ENCODE measurements around the gene PFKFB2.

PFKFB2 gene

DNA sequence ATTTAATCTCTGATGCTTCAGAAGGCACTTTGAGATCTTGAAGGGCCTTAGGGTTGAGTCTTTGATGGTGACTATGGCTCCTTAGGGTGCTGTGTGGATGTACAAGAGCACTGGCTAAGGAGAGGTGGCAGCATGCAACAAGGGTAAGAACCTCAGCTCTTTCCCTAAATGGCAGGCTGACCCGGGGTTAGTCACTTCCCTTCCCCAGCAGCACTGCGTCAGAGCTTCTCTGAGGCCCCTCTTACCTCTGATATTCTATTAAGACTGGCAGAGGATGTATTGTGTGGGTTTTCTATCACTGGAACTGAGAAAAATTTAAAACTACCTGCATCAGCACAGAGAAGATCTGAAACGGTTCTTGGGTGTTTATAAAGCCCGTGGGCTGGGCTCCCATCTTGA is 32.4 kb upstream of the PFKFB2 start:
- Mint-ChIP-seq H3K27ac (no peak overlapping the region), H3K9me3 (no peaks in the 10 kb centered on the region), H3K4me3 (no peak overlapping the region), H3K4me1 (peaks cover 20% of the 10 kb centered on the region), H3K36me3 (ENCODE audit: low read depth) (no peaks in the 10 kb centered on the region), H3K27me3 (ENCODE audit: low read depth, poor library complexity) (peaks cover 25% of the 10 kb centered on the region)
- no peak for DNase-seq
- TF ChIP-seq CTCF (IDR thresholded peaks at IDR 0.05) = no peak

- Mint-ChIP-seq H3K27ac (no peak overlapping the region), H3K36me3 (ENCODE audit: low read depth) (no peaks in the 10 kb centered on the region), H3K4me3 (no peak overlapping the region), H3K27me3 (ENCODE audit: low read depth, poor library complexity) (peaks cover 19% of the 10 kb centered on the region), H3K9me3 (no peaks in the 10 kb centered on the region), H3K4me1 (peaks cover 24% of the 10 kb centered on the region)
- no peak for TF ChIP-seq CTCF (IDR thresholded peaks at IDR 0.05)
- no peak for DNase-seq
Measured at GRCh38 chr1:207021139-207021861, 31.8 kb upstream of the PFKFB2 start.

- H3K4me1 Mint-ChIP-seq = peaks cover 29% of the 10 kb centered on the region
- no peak for TF ChIP-seq CTCF (IDR thresholded peaks at IDR 0.05)
- no peaks in the 10 kb centered on the region for H3K9me3 Mint-ChIP-seq
Measured at GRCh38 chr1:207021876-207022596, 31.0 kb upstream of the PFKFB2 start.

DNA sequence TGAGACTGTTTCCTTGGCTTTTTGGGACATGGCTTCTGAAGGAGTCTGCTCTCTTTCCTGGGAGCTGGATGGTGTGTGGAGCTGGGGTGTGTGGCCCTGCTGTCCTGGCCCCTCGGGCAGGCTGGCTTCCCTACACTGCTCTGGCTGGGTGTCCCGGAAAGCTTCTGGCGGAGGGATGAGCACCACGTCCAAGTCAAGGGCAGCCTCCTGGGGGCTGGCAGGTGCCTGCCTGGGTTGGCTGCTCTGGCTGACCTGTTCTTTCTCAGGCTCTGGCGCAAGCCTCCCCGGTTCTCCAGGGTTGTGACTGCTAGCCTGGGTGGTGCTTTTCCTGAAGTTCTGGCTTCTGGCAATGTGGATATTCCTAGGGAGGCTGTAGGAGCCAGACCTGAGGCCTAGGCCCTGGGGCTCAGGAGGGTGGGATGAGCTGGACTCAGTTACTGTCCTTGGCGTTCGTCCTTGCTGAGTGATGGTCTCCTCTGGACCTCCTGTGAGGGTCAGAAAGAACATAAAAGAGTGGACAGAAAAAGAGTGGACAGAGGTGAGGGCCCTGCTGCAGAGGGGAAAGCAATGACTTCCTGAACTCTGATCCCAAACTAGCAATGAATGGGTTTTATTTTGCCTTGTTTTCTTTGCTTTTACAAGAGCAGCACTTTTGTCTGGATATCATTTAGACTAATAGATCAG is 29.9 kb upstream of the PFKFB2 start:
- peak overlapping the region; percentile 92 for H3K27ac Mint-ChIP-seq
- H3K4me1 Mint-ChIP-seq = peaks cover 33% of the 10 kb centered on the region
- DNase-seq = no peak

More at GRCh38 chr1:207021876-207022596, 31.0 kb upstream of the PFKFB2 start:
- no peaks in the 10 kb centered on the region for H3K36me3 Mint-ChIP-seq (ENCODE audit: low read depth)
- H3K27ac Mint-ChIP-seq = no peak overlapping the region
- no peak overlapping the region for H3K4me3 Mint-ChIP-seq
- DNase-seq = no peak
- peaks cover 15% of the 10 kb centered on the region for H3K27me3 Mint-ChIP-seq (ENCODE audit: low read depth, poor library complexity)

More for the DNA sequence above, 29.9 kb upstream of the PFKFB2 start:
- Mint-ChIP-seq H3K9me3 (no peaks in the 10 kb centered on the region), H3K4me3 (no peak overlapping the region), H3K27me3 (ENCODE audit: low read depth, poor library complexity) (peaks cover 19% of the 10 kb centered on the region), H3K36me3 (ENCODE audit: low read depth) (no peaks in the 10 kb centered on the region)
- no peak for TF ChIP-seq CTCF (IDR thresholded peaks at IDR 0.05)
